ENCODE results near the gene ZBTB7B.

GRCh38 chr1:154974808-154975408, 27.7 kb upstream of the ZBTB7B start:
- TF ChIP-seq GATA3 (IDR thresholded peaks at IDR 0.05; ENCODE audit: low read depth, low read length) (no peak), GATA2 (IDR thresholded peaks at IDR 0.05; ENCODE audit: low read depth, low read length) (no peak)

All from SH-SY5Y (cell line).